ENCODE measurements around the gene PPP1R7.

The PPP1R7 gene

DNA sequence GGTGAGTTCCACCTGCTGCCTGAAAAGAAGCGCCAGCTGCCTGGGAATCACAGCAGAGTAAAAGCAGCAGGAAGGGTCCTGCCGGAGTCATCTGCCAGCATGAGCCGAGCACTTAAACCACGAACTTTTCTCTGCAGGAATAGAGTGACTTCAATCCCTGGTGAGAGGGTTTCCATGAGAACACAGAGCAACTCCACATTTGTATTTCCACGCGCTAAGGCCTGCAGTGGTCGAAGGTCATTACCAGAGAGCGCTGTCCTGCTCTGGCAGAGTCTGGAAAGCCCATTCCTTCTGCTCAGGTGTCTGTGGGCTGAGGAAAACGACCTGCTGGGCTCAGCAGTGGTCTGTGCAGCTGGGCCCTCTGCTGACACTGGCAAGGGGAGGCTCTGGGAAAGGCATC, 7.7 kb upstream of the PPP1R7 start:
- DNase-seq: no peak
- Histone ChIP-seq H3K4me3 (ENCODE audit: low read depth, low read length) (no peak overlapping the region), H3K27ac (no peak overlapping the region), H3K27me3 (replicated peaks) (no peaks in the 10 kb centered on the region), H3K36me3 (replicated peaks) (no peaks in the 10 kb centered on the region)
- in situ Hi-C loops (cut with HindIII; ENCODE audit: low pct_ligation_motif_present, low sequenced_read_pairs): no loop called here
- TF ChIP-seq, protein P1, sequence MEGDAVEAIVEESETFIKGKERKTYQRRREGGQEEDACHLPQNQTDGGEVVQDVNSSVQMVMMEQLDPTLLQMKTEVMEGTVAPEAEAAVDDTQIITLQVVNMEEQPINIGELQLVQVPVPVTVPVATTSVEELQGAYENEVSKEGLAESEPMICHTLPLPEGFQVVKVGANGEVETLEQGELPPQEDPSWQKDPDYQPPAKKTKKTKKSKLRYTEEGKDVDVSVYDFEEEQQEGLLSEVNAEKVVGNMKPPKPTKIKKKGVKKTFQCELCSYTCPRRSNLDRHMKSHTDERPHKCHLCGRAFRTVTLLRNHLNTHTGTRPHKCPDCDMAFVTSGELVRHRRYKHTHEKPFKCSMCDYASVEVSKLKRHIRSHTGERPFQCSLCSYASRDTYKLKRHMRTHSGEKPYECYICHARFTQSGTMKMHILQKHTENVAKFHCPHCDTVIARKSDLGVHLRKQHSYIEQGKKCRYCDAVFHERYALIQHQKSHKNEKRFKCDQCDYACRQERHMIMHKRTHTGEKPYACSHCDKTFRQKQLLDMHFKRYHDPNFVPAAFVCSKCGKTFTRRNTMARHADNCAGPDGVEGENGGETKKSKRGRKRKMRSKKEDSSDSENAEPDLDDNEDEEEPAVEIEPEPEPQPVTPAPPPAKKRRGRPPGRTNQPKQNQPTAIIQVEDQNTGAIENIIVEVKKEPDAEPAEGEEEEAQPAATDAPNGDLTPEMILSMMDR (IDR thresholded peaks at IDR 0.05; ENCODE audit: low read depth, low read length, missing control alignments): no peak

DNA sequence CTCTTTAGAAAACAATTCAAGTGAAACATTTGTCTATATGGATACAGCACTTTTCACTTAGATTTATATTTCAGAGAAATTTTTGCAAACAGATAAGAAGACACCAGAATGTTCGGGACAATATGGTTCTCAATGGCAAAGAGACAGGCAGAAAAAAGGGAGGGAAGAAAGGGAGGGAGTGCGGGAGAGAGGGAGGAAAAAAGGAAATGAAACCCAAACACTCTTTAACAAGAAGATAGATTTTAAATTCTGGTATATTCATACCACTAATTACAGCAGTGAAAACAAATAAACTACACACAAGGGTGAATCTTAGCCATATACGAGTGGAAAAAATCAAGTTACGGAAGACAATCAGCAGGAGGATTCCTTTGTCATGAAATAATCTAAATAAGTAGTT, 4.0 kb upstream of the PPP1R7 start:
- no peak overlapping the region for H3K27ac ChIP-seq
- in situ Hi-C loops (cut with HindIII; ENCODE audit: low pct_ligation_motif_present, low sequenced_read_pairs): no loop called here
- H3K4me3 ChIP-seq (ENCODE audit: low read depth, low read length): no peak overlapping the region
- no peaks in the 10 kb centered on the region for H3K27me3 ChIP-seq (replicated peaks)
- no peaks in the 10 kb centered on the region for H3K36me3 ChIP-seq (replicated peaks)
- TF ChIP-seq, protein P1 (IDR thresholded peaks at IDR 0.05; ENCODE audit: low read depth, low read length, missing control alignments): no peak
- no peak for DNase-seq

- no peak overlapping the region for H3K4me3 ChIP-seq (ENCODE audit: low read depth, low read length)
- no peaks in the 10 kb centered on the region for H3K36me3 ChIP-seq (replicated peaks)
- no peak overlapping the region for H3K27ac ChIP-seq
- TF ChIP-seq, protein P1 (IDR thresholded peaks at IDR 0.05; ENCODE audit: low read depth, low read length, missing control alignments): no peak
- DNase-seq: no peak
- no peaks in the 10 kb centered on the region for H3K27me3 ChIP-seq (replicated peaks)
- in situ Hi-C loops (cut with HindIII; ENCODE audit: low pct_ligation_motif_present, low sequenced_read_pairs): no loop called here
These were observed 2.9 kb upstream of the PPP1R7 start for GRCh38 chr2:241147336-241147735.

GRCh38 chr2:241148239-241148638, 2.0 kb upstream of the PPP1R7 start:
- in situ Hi-C loops (cut with HindIII; ENCODE audit: low pct_ligation_motif_present, low sequenced_read_pairs): no loop called here
- Histone ChIP-seq H3K27me3 (replicated peaks) (no peaks in the 10 kb centered on the region), H3K36me3 (replicated peaks) (no peaks in the 10 kb centered on the region), H3K4me3 (ENCODE audit: low read depth, low read length) (peak overlapping the region; percentile 83), H3K27ac (no peak overlapping the region)
- TF ChIP-seq, protein P1 (IDR thresholded peaks at IDR 0.05; ENCODE audit: low read depth, low read length, missing control alignments): no peak
- DNase-seq: no peak

GRCh38 chr2:241148891-241149674, 1.2 kb upstream of the PPP1R7 start, which contains the start of gene PASK:
TSS of gene PASK (minus strand) at chr2:241149472. CDS start at chr2:241143032, 6,440 bp downstream.
- Histone ChIP-seq H3K4me3 (ENCODE audit: low read depth, low read length) (peak within 1 kb of the TSS; percentile 83), H3K27ac (no peak within 1 kb of the TSS), H3K27me3 (replicated peaks) (no peaks in the 10 kb centered on the region), H3K36me3 (replicated peaks) (no peaks in the 10 kb centered on the region)
- TF ChIP-seq, protein P1 (IDR thresholded peaks at IDR 0.05; ENCODE audit: low read depth, low read length, missing control alignments): no peak
- in situ Hi-C loops (cut with HindIII; ENCODE audit: low pct_ligation_motif_present, low sequenced_read_pairs): no loop called here
- DNase-seq: peak; percentile 93

- DNase-seq: no peak
- Histone ChIP-seq H3K27me3 (replicated peaks) (no peaks in the 10 kb centered on the region), H3K27ac (no peak overlapping the region), H3K36me3 (replicated peaks) (no peaks in the 10 kb centered on the region), H3K4me3 (ENCODE audit: low read depth, low read length) (peak overlapping the region; percentile 83)
- TF ChIP-seq, protein P1 (IDR thresholded peaks at IDR 0.05; ENCODE audit: low read depth, low read length, missing control alignments): no peak
- in situ Hi-C loops (cut with HindIII; ENCODE audit: low pct_ligation_motif_present, low sequenced_read_pairs): no loop called here
These were observed 667 bp upstream of the PPP1R7 start for GRCh38 chr2:241149675-241149924.

Data from brain microvascular endothelial cell (primary cell).